ENCODE data around the gene PAX6. TPM values are rescaled to one million over a fixed set of nuclear protein-coding genes. Genes with fewer than 3 reads are reported as not detected.

Gene PAX6
- total RNA-seq, 1 experiment from 2014 or later, result 22.4 TPM

DNA sequence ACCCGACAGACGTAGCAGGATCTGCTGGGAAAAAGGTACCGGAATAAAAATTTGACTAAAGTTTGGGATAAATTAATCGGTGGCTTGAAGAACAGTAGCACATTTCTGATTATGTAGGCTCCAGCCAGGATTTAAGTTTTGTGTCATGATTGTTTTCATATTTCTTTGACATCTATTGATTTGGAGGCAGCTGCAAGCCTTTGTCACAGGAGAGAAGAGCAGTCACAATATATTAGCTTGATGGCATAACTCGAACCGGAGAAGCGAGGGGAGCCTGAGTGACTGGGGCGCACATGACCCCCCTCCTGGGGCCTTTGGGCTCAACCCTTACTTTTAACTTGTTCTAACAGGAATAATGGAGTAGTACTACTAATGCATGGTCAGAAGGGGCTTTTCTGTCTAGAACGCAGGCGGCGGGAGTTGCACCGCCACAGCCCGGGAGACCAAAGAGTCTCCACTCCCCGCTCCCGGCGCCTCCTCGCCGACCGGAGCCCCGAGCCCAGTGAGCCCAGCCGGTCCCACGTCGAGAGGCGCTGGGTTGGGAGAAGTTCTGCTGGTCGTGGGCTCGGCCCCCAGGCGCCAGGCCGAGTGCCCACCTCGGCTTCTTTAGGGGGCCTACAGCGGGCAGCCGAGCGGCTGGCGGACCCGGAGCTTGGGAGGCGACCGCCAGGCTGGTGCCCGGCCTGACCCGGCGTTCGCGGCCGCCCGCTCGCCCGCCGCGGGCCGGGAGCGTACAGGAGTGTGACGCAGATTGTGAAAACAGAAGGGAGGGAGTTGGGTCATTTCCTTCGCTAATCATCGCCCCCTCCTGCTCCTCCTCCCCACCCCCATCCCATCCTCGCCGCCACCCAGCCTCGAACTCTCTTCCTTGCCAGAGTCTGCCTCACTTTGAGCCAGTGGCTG lies 15.7 kb upstream of the PAX6 start:
- no peak overlapping the region for H3K27ac ChIP-seq (ENCODE audit: low read depth, low read length, poor library complexity, severe bottlenecking)
- POLR2A ChIA-PET (ENCODE audit: low non-redundant PET), result no interaction called here
- DNase-seq (ENCODE audit: low spot score), result no peak
- no peaks in the 10 kb centered on the region for H3K36me3 ChIP-seq (ENCODE audit: insufficient read depth, low read length, poor library complexity, severe bottlenecking)
- H3K4me1 ChIP-seq (ENCODE audit: insufficient read depth, low read length, poor library complexity, severe bottlenecking), result peaks cover 19% of the 10 kb centered on the region
- BruUV-seq (replicated peaks), result no TSS peak
- H3K4me3 ChIP-seq (ENCODE audit: low read depth, low read length, poor library complexity, severe bottlenecking), result peak overlapping the region; percentile 5
- H3K9me3 ChIP-seq (ENCODE audit: low read depth, low read length, poor library complexity, severe bottlenecking), result no peaks in the 10 kb centered on the region
- peaks cover 100% of the 10 kb centered on the region for H3K27me3 ChIP-seq (replicated peaks; ENCODE audit: insufficient read depth, low read depth, low read length, poor library complexity)
- intact Hi-C loops (cut with micrococcal nuclease; ENCODE audit: unreplicated experiment), result no loop called here
- CTCF ChIA-PET, result interaction anchor here (0.5 to 0.7 kb wide), 3 partner anchors 11 to 343 kb away, joined by 3 to 9 read pairs (median 3); no protein-coding TSS in a partner anchor
- TF ChIP-seq EZH2 (IDR thresholded peaks at IDR 0.05; ENCODE audit: borderline replicate concordance, low read depth, low read length, poor library complexity, severe bottlenecking), result peak; percentile 88
- TF ChIP-seq CTCF (conservative IDR thresholded peaks at IDR 0.05; ENCODE audit: low read depth, low read length), result no peak

DNA sequence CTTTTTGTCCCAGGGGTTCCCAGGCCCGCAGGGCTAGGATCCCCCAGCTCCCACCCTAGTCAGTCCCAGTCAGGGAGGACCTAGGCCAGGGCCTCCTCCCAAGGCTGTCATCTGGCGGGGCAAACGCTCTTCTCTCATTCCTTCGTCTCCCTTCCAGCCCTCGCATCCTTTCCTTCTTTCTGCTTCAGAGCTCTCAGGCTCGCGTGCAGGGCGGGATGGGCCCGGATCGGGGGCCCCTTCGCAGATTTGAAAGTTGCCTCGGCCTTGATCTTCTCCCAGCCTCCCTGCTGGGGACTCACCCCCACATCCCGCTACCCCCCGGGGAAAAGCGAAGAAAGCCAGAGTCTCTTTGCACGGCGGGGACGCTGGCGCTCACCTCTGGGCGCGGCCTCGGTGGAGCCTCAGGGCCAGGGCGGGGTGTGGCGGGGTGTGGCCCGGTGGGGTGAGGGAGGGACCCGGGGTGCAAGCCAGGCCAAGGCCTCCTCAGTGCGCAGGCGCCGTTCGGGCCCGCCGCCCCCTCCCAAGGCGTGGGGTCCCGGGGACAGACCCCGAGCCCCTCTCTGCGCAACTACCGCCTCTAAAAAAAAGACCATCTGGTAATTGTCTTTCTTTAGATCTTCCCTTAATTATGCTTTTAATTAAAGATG lies 14.8 kb upstream of the PAX6 start:
- peaks cover 19% of the 10 kb centered on the region for H3K4me1 ChIP-seq (ENCODE audit: insufficient read depth, low read length, poor library complexity, severe bottlenecking)
- no peak overlapping the region for H3K27ac ChIP-seq (ENCODE audit: low read depth, low read length, poor library complexity, severe bottlenecking)
- H3K9me3 ChIP-seq (ENCODE audit: low read depth, low read length, poor library complexity, severe bottlenecking), result no peaks in the 10 kb centered on the region
- H3K36me3 ChIP-seq (ENCODE audit: insufficient read depth, low read length, poor library complexity, severe bottlenecking), result no peaks in the 10 kb centered on the region
- H3K27me3 ChIP-seq (replicated peaks; ENCODE audit: insufficient read depth, low read depth, low read length, poor library complexity), result peaks cover 100% of the 10 kb centered on the region
- ChIA-PET POLR2A (ENCODE audit: low non-redundant PET) (no interaction called here), CTCF (interaction anchor here (0.5 to 0.7 kb wide), 2 partner anchors 11 to 68 kb away, joined by 3 to 9 read pairs; no protein-coding TSS in a partner anchor)
- peak; percentile 56 for DNase-seq (ENCODE audit: low spot score)
- H3K4me3 ChIP-seq (ENCODE audit: low read depth, low read length, poor library complexity, severe bottlenecking), result peak overlapping the region; percentile 1
- TF ChIP-seq EZH2 (IDR thresholded peaks at IDR 0.05; ENCODE audit: borderline replicate concordance, low read depth, low read length, poor library complexity, severe bottlenecking) (peak; percentile 46), CTCF (conservative IDR thresholded peaks at IDR 0.05; ENCODE audit: low read depth, low read length) (no peak)
- intact Hi-C loops (cut with micrococcal nuclease; ENCODE audit: unreplicated experiment), result no loop called here
- no TSS peak for BruUV-seq (replicated peaks)

DNA sequence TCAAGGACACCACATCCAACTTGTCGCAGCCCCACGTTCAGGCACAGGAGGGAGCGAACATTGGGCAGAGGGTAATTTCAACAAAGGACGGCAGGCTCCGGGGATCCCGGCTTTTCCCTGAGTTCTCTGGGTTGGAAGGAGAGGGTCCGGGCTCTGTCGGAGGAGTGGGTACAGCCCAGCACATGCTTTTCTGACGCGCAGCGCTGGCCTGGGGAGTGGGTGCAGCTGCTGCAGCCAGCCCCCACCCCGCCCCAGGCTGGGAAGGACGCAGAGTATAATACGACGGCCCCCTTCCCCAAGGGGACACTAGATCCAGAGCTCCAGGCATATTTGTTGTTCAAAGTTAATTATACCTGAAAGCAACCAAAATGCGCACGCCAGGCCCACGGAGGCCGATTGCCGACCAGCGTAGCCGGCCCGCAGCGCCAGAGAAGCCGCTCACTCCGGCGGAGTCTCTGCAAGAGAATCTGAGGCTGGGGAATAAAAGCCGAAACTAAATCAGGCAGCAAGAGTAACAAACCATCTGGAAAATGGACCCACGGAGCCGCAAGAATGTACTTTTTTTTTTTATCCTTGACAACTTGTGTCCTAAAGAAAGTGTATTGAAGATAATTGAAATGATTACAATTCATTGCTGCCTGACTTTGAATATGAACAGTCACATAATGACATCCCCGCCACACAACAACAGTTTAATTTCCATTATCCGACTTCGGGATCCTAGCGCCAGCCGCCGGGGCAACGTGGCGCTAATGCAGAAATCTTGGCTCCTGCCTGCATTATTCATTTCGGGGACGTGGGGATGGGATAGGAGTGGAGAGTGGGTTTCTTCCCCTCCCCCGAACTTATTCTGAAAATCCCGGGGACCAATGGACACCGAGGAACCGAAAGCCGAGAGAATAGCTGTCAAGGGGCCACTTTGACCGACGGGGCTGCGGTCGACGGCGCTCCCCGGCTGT lies 14.0 kb upstream of the PAX6 start:
- ChIA-PET CTCF (no interaction called here), POLR2A (ENCODE audit: low non-redundant PET) (no interaction called here)
- intact Hi-C loops (cut with micrococcal nuclease; ENCODE audit: unreplicated experiment), result no loop called here
- Histone ChIP-seq H3K4me1 (ENCODE audit: insufficient read depth, low read length, poor library complexity, severe bottlenecking) (peaks cover 19% of the 10 kb centered on the region), H3K4me3 (ENCODE audit: low read depth, low read length, poor library complexity, severe bottlenecking) (peak overlapping the region; percentile 1), H3K27ac (ENCODE audit: low read depth, low read length, poor library complexity, severe bottlenecking) (no peak overlapping the region), H3K27me3 (replicated peaks; ENCODE audit: insufficient read depth, low read depth, low read length, poor library complexity) (peaks cover 100% of the 10 kb centered on the region), H3K36me3 (ENCODE audit: insufficient read depth, low read length, poor library complexity, severe bottlenecking) (no peaks in the 10 kb centered on the region), H3K9me3 (ENCODE audit: low read depth, low read length, poor library complexity, severe bottlenecking) (no peaks in the 10 kb centered on the region)
- peak; percentile 99 for TF ChIP-seq EZH2 (IDR thresholded peaks at IDR 0.05; ENCODE audit: borderline replicate concordance, low read depth, low read length, poor library complexity, severe bottlenecking)
- TF ChIP-seq CTCF (conservative IDR thresholded peaks at IDR 0.05; ENCODE audit: low read depth, low read length), result no peak
- DNase-seq (ENCODE audit: low spot score), result no peak
- no TSS peak for BruUV-seq (replicated peaks)
